H1 (cell line): ENCODE data around the gene NABP2. TPM values are rescaled to one million over a fixed set of nuclear protein-coding genes. Genes with fewer than 3 reads are reported as not detected.

ENCODE experiments used
- CBX5 ChIP-seq: fragments of 300-800, 300-1000 bp; sonication (generic); IDR thresholded peaks from 2 replicates; pipeline ENCODE4 v1.7.1; 2016; ENCODE audit warnings: antibody characterized with exemption, low read length, low read depth
- KDM5A ChIP-seq: fragments of 200-600 bp; IDR thresholded peaks from 2 replicates; pipeline ENCODE4 v1.7.1; 2012; ENCODE audit warnings: mild to moderate bottlenecking, low read length, inconsistent platforms, mixed read lengths
- polyA plus RNA-seq, 7 experiments: library from polyadenylated mRNA; depleted of rRNA in 3 of 7; stranded (reverse) in 5 of 7; unstranded in 2 of 7; fragments of >200 nt in 5 of 7; fragments of 200-250 nt in 2 of 7; gene quantifications; 1 replicate in 5 of 7; 2 replicates in 1 of 7; 4 replicates in 1 of 7; pipeline versions ENCODE4 v1.2.1 to v1.2.3, GENCODE V29; 2011 to 2013; ENCODE audit warnings: missing spikeins in 2 of 7, mixed read lengths in 2 of 7
- total RNA-seq: library from RNA; stranded (reverse); fragmentation: NEBNext Ultra II Directional; extraction: Animal tissue kit (Norgen Biotek cat#: 25700); gene quantifications from 2 replicates; pipeline ENCODE4 v1.2.1, GENCODE V29; 2021
- TF ChIP-seq, protein P1 (sequence below), 3 experiments: IDR thresholded peaks; 1 replicate in 2 of 3; 2 replicates in 1 of 3; pipeline versions ENCODE4 v1.5.1 to v1.6.1; 2011; ENCODE audit warnings: low read length in 3 of 3, mild to moderate bottlenecking in 3 of 3, inconsistent platforms in 2 of 3, low read depth in 1 of 3, moderate library complexity in 1 of 3; ENCODE audit not compliant: insufficient read depth in 1 of 3; ENCODE audit errors: control extremely low read depth in 1 of 3

Gene NABP2
- total and polyA plus RNA-seq, 2 of the 8 experiments (the other 6 are each of a cell fraction or from before 2014, with no cell fraction given), result 58.1 to 67.5 TPM

DNA sequence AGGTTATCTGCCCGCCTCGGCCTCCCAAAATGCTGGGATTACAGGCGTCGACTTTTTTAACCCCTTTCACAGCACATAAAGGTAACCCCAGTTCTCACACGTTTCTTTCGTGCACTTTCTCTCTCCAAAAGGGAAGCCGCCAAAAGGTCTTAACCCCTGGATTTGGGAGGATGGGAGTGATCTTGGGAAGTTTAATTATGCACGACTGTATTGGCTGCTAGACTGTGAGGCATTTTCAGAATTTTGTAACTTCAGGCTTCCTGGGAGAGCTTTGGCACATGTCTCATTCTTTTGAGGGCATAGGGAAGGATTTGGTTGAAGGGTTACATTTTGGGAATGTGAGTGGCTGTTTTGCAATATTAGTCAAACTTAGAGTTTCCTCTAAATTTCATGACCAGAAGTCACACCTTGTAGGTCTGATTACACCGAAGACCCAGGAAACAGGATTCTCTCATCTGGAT, 33.4 kb upstream of the NABP2 start (continued):
- TF ChIP-seq, protein P1, sequence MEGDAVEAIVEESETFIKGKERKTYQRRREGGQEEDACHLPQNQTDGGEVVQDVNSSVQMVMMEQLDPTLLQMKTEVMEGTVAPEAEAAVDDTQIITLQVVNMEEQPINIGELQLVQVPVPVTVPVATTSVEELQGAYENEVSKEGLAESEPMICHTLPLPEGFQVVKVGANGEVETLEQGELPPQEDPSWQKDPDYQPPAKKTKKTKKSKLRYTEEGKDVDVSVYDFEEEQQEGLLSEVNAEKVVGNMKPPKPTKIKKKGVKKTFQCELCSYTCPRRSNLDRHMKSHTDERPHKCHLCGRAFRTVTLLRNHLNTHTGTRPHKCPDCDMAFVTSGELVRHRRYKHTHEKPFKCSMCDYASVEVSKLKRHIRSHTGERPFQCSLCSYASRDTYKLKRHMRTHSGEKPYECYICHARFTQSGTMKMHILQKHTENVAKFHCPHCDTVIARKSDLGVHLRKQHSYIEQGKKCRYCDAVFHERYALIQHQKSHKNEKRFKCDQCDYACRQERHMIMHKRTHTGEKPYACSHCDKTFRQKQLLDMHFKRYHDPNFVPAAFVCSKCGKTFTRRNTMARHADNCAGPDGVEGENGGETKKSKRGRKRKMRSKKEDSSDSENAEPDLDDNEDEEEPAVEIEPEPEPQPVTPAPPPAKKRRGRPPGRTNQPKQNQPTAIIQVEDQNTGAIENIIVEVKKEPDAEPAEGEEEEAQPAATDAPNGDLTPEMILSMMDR (IDR thresholded peaks at IDR 0.05; ENCODE audit: control extremely low read depth in 1 of 3, insufficient read depth in 1 of 3, low read depth in 1 of 3, low read length in 3 of 3), result no peak
- TF ChIP-seq KDM5A, result no peak
- TF ChIP-seq CBX5, result no peak
- TF ChIP-seq, all 59 proteins: peak for 2
